ENCODE results near the gene STRN.

DNA sequence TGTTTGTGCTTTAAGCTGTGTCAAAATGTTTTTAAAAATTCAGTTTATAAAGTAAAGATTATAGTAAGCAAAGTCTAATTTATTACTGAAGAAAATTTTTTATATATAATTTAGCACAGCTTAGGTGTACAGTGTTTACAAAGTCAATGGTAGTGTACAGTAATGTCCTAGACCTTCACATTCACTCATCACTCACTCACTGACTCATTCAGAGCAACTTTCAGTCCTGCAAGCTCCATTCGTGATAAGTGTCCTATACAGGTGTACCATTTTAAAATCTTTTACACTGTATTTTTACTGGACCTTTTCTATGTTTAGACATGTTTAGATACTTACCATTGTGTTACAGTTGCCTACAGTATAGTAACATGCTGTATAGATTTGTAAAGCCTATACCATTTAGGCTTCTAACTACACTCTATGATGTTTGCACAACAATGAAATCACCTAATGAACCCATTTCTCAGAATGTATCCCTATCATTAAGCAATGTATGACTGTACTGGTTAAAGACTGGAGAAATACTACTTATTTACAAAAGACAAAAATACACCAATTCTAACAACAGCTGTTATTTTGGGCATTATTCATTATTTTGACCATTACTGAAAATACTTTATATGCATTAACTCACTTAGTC is 95.1 kb downstream of the STRN start:
- TF ChIP-seq POLR2A (IDR thresholded peaks at IDR 0.05), result no peak
- TF ChIP-seq, protein P1, sequence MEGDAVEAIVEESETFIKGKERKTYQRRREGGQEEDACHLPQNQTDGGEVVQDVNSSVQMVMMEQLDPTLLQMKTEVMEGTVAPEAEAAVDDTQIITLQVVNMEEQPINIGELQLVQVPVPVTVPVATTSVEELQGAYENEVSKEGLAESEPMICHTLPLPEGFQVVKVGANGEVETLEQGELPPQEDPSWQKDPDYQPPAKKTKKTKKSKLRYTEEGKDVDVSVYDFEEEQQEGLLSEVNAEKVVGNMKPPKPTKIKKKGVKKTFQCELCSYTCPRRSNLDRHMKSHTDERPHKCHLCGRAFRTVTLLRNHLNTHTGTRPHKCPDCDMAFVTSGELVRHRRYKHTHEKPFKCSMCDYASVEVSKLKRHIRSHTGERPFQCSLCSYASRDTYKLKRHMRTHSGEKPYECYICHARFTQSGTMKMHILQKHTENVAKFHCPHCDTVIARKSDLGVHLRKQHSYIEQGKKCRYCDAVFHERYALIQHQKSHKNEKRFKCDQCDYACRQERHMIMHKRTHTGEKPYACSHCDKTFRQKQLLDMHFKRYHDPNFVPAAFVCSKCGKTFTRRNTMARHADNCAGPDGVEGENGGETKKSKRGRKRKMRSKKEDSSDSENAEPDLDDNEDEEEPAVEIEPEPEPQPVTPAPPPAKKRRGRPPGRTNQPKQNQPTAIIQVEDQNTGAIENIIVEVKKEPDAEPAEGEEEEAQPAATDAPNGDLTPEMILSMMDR (IDR thresholded peaks at IDR 0.05), result no peak
